Neural crest cell (in vitro differentiated cells): ENCODE results near the gene C11orf98. TPM values are rescaled to one million over a fixed set of nuclear protein-coding genes. Genes with fewer than 3 reads are reported as not detected.
A peak's percentile ranks its signal among the peaks of the same experiment; 100 is the strongest.

ENCODE experiments used
- DNase-seq: peaks from one replicate; pipeline ENCODE4 v3.0.0; 2021; ENCODE audit warnings: low read depth, mixed read lengths, low spot score
- H3K27ac Mint-ChIP-seq: one replicate; pipeline ENCODE4 v1.8.0; 2021; ENCODE audit warnings: mild to moderate bottlenecking, mixed read lengths; ENCODE audit not compliant: unreplicated experiment
- H3K27me3 Mint-ChIP-seq: 2 replicates; pipeline ENCODE4 v1.8.0; 2021; ENCODE audit warnings: low read depth, mild to moderate bottlenecking, mixed read lengths
- H3K36me3 Mint-ChIP-seq: 2 replicates; pipeline ENCODE4 v1.8.0; 2021; ENCODE audit warnings: low read depth, mild to moderate bottlenecking, mixed read lengths
- H3K4me1 Mint-ChIP-seq: 2 replicates; pipeline ENCODE4 v1.8.0; 2021; ENCODE audit warnings: mixed read lengths
- H3K4me3 Mint-ChIP-seq: one replicate; pipeline ENCODE4 v1.8.0; 2021; ENCODE audit warnings: mild to moderate bottlenecking, mixed read lengths
- H3K9me3 Mint-ChIP-seq: 2 replicates; pipeline ENCODE4 v1.8.0; 2021; ENCODE audit warnings: mixed read lengths
- total RNA-seq: library from RNA; stranded (reverse); gene quantifications from 2 replicates; pipeline ENCODE4 v1.2.1, GENCODE V29; 2021
- TF ChIP-seq, protein P1 (sequence below): fragments of 200-600 bp; sonication (generic); conservative IDR thresholded peaks from 2 replicates; pipeline ENCODE4 v1.5.0; 2021; ENCODE audit warnings: antibody characterized with exemption, mild to moderate bottlenecking

Gene C11orf98
- total RNA-seq, 1 donor from 2014 or later, result 97.4 TPM

DNA sequence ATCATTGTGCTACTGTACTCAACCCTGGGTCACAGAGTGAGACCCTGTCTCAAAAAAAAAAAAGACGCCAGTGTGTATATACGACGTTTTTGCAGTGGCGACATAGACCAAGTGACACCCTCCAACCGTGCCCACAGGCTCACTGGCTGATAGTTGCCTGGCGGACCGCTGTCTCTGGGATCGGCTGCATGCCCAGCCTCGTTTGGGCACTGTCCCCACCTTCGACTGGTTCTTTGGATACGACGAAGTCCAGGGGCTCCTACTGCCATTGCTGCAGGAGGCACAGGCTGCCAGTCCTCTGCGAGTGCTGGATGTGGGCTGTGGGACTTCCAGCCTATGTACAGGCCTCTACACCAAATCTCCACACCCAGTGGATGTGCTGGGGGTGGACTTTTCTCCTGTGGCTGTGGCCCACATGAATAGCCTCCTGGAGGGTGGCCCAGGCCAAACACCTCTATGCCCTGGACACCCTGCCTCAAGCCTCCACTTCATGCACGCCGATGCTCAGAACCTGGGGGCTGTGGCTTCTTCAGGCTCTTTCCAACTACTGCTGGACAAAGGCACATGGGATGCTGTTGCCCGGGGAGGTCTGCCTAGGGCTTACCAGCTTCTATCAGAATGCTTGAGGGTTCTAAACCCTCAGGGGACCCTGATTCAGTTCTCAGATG lies 1.4 kb upstream of the C11orf98 start:
- H3K4me3 Mint-ChIP-seq, result peak overlapping the region; percentile 100
- H3K9me3 Mint-ChIP-seq, result no peaks in the 10 kb centered on the region
- H3K27ac Mint-ChIP-seq, result peak overlapping the region; percentile 98
- TF ChIP-seq, protein P1, sequence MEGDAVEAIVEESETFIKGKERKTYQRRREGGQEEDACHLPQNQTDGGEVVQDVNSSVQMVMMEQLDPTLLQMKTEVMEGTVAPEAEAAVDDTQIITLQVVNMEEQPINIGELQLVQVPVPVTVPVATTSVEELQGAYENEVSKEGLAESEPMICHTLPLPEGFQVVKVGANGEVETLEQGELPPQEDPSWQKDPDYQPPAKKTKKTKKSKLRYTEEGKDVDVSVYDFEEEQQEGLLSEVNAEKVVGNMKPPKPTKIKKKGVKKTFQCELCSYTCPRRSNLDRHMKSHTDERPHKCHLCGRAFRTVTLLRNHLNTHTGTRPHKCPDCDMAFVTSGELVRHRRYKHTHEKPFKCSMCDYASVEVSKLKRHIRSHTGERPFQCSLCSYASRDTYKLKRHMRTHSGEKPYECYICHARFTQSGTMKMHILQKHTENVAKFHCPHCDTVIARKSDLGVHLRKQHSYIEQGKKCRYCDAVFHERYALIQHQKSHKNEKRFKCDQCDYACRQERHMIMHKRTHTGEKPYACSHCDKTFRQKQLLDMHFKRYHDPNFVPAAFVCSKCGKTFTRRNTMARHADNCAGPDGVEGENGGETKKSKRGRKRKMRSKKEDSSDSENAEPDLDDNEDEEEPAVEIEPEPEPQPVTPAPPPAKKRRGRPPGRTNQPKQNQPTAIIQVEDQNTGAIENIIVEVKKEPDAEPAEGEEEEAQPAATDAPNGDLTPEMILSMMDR, result no peak
- H3K36me3 Mint-ChIP-seq, result peaks cover 15% of the 10 kb centered on the region
- H3K27me3 Mint-ChIP-seq, result peaks cover 6% of the 10 kb centered on the region
- peaks cover 49% of the 10 kb centered on the region for H3K4me1 Mint-ChIP-seq
- DNase-seq, result no peak

DNA sequence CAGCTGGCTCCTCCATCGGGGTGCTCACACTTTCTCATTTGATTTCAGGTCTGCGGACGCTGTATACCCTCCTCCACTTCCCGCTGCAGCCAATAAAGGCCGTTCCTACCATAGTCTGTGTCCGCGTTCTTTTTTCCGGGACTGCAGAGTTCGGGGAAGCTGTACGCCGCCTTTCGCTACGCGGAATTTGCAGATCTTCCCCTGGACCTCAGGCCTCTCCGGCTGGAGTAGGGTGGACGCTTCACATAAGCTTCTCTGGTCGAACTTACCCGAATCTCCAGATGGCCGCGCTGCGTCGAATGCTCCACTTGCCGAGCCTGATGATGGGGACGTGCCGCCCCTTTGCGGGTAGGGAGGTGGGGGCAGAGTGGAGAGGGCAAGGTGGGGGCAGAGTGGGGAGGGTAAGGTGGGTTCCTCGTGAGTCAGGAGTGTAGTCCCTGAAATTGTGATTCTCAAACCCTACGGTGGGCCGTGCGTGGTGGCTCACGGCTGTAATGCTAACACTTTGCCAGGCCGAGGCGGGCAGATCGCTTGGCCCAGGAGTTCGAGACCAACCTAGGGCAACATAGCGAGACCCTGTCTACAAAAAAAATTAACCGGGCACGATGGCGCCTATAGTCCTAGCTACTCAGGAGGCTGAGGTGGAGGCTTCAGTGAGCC lies 719 bp upstream of the C11orf98 start:
- TF ChIP-seq, protein P1, result no peak
- Mint-ChIP-seq H3K4me3 (peak overlapping the region; percentile 100), H3K9me3 (no peaks in the 10 kb centered on the region), H3K4me1 (peaks cover 42% of the 10 kb centered on the region), H3K36me3 (peaks cover 15% of the 10 kb centered on the region), H3K27me3 (peaks cover 6% of the 10 kb centered on the region), H3K27ac (peak overlapping the region; percentile 98)
- DNase-seq, result no peak

DNA sequence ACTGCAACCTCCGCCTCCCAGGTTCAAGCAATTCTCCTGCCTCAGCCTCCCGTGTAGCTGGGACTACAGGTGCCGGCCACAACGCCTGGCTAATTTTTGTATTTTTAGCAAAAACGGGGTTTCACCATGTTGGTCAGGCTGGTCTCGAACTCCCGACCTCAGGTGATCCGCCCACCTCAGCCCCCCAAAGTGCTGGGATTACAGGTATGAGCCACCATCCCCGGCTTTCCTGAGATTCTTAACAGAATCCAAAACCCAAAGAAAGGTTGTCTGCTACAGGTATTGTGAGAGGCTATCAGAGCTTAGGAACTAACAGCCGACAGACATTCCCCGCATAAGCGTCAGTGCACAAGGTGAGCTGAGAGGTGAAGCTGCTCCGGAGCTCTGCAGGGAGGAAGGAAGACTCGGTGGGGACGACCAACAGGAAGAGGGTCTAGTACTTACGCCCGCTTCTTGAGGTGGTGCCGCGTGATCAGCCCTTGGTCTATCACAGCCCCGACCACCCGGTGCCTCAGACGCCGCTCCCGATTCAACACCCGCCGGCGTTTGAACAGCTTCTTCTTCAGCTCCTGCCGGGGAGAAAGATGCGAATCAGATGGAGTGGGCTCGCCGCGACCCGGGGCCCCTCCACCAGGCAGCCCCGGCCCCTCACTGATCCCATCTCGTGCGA lies 470 bp downstream of the C11orf98 start:
- H3K4me1 Mint-ChIP-seq, result peaks cover 33% of the 10 kb centered on the region
- H3K9me3 Mint-ChIP-seq, result no peaks in the 10 kb centered on the region
- no peak for DNase-seq
- TF ChIP-seq, protein P1, result no peak
- peaks cover 6% of the 10 kb centered on the region for H3K27me3 Mint-ChIP-seq
- H3K36me3 Mint-ChIP-seq, result peaks cover 15% of the 10 kb centered on the region
- H3K27ac Mint-ChIP-seq, result peak overlapping the region; percentile 98
- H3K4me3 Mint-ChIP-seq, result peak overlapping the region; percentile 100

DNA sequence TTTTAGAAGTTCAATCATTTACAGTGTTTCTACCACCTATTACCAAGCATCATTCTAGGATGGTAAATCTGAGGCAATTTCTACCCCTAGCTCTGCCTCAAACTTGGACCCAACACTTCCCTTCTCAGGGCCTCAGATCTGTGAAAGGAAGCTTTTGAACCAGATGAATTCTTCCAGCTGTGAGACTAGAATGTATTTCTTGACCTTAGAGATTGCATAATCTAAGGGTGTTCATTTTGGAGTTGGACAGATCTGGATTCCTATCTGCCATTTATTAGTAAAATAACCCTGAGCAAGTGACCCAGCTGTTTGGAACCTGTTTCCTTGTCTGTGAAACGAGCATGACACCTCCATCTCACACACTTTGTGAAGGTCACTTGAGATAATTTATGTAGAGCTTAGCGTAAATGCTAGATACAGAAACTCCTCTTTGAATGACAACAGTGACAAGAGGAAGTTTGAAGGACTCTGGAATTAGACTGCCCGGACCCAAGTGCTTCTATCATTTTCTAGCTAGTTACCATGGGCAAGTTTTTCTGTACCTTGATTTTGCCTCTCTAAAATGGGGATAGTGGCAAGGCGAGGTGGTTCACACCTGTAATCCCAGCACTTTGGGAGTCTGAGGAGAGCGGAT lies 8.1 kb downstream of the C11orf98 start:
- DNase-seq, result no peak
- H3K4me3 Mint-ChIP-seq, result peak overlapping the region; percentile 28
- peaks cover 14% of the 10 kb centered on the region for H3K4me1 Mint-ChIP-seq
- no peaks in the 10 kb centered on the region for H3K36me3 Mint-ChIP-seq
- H3K27ac Mint-ChIP-seq, result no peak overlapping the region
- H3K9me3 Mint-ChIP-seq, result no peaks in the 10 kb centered on the region
- no peaks in the 10 kb centered on the region for H3K27me3 Mint-ChIP-seq
- TF ChIP-seq, protein P1, result no peak

DNA sequence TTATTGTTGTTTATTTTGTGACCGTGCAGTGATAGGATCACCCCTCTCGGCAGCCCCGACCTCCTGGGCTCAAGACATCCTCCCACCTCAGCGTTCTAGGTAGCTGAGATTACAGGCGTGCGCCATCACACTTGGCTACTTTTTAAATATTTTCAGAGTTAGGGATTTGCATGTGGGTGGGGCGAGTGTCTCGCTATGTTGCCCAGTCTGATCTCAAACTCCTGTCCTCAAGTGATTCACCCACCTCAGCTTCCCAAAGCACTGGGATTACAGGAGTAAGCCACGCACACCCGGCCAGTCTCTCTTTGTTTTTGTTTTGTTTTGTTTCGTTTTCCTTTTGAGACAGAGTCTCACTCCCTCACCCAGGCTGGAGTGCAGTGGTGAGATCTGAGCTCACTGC lies 10.7 kb downstream of the C11orf98 start:
- no peaks in the 10 kb centered on the region for H3K9me3 Mint-ChIP-seq
- no peaks in the 10 kb centered on the region for H3K36me3 Mint-ChIP-seq
- H3K27ac Mint-ChIP-seq, result peak overlapping the region; percentile 67
- no peak for DNase-seq
- H3K4me3 Mint-ChIP-seq, result peak overlapping the region; percentile 75
- H3K27me3 Mint-ChIP-seq, result no peaks in the 10 kb centered on the region
- TF ChIP-seq, protein P1, result no peak
- H3K4me1 Mint-ChIP-seq, result peaks cover 14% of the 10 kb centered on the region
